Mononuclear cell (primary cell): ENCODE measurements around the gene FDXACB1. TPM values are rescaled to one million over a fixed set of nuclear protein-coding genes. Genes with fewer than 3 reads are reported as not detected.
A peak's percentile ranks its signal among the peaks of the same experiment; 100 is the strongest.
"Not testable (repeated sequence)": the region's sequence is repeated elsewhere in the genome, so short reads cannot be mapped to it uniquely, and the experiment has no call there.

Source experiments
- H3K27me3 ChIP-seq: 2 replicates; pipeline ENCODE4 v1.6.0; 2011; ENCODE audit warnings: low read length, control low read depth; ENCODE audit not compliant: insufficient read depth
- H3K4me1 ChIP-seq: 2 replicates; pipeline ENCODE4 v1.5.1; 2011; ENCODE audit warnings: mild to moderate bottlenecking, low read length, control low read depth; ENCODE audit not compliant: insufficient read depth
- H3K4me3 ChIP-seq: 2 replicates; pipeline ENCODE4 v1.5.1; 2011; ENCODE audit warnings: mild to moderate bottlenecking, low read length, moderate library complexity
- H3K9me3 ChIP-seq: 2 replicates; pipeline ENCODE4 v1.5.1; 2011; ENCODE audit warnings: low read depth, mild to moderate bottlenecking, control low read depth, low read length
- total RNA-seq: library from RNA; depleted of rRNA; stranded (reverse); fragments of >200 nt; gene quantifications from one replicate; pipeline ENCODE4 v1.2.3, GENCODE V29; 2012

FDXACB1 gene
- total RNA-seq, 1 donor: 2.0 TPM

DNA sequence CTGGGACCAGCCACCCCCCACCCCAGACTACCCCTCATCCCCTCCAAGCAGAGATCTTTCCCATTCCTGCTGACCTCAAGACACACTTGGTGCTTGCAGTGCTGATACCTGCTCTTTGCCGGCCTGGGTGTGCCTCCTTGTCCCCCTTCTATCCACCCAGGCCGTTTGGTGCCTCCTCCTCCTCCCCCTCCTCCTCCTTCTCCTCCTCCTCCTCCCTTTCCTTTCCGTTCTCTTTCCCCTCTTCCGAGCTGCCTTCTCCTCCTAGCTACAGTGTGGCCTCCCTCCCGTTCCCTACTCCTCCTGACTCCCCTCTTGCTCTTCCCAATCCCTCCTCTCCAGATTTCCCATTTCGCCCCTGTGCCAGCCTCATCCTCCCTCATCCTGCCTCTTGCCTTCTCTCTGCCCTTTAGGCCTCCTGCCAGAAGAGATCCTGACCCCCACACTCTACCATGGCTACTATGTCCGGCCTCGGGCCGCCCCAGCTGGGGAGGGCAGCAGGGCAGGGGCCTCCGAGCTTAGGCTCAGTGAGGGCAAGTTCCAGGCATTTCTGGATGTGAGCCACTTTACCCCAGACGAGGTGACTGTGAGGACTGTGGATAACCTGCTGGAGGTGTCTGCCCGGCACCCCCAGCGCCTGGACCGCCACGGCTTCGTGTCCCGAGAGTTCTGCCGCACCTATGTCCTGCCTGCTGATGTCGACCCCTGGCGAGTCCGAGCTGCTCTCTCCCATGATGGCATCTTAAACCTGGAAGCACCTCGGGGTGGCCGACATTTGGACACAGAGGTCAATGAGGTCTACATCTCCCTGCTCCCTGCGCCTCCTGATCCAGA lies 34.3 kb upstream of the FDXACB1 start:
- H3K9me3 ChIP-seq: no peaks in the 10 kb centered on the region
- H3K4me3 ChIP-seq: no peak overlapping the region
- H3K27me3 ChIP-seq: peaks cover 28% of the 10 kb centered on the region
- no peaks in the 10 kb centered on the region for H3K4me1 ChIP-seq

DNA sequence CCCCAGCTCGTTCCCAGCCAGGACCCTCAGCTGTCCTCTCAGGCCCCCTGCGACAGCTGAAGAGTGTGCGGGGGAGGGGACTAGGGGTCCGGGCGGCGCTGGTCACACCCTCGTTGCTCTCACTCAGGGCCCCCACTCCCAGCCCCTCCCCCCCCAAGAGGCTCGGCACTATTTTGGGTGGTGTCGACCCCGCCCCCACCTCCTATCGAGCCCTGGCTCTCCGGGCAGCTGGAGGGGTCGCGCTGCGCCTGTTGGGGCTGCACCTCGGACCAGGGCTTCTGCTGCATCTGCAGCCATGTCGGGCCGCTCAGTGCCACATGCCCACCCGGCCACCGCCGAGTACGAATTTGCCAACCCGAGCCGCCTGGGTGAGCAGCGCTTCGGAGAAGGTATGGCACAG lies 33.6 kb upstream of the FDXACB1 start, which contains the start of gene HSPB2:
HSPB2 (plus strand) TSS at position 200 of the 400 bp plus-strand sequence; CDS start at position 296, 96 bp downstream.
- no peaks in the 10 kb centered on the region for H3K4me1 ChIP-seq
- H3K4me3 ChIP-seq: no peak within 1 kb of the TSS
- H3K9me3 ChIP-seq: no peaks in the 10 kb centered on the region
- peaks cover 28% of the 10 kb centered on the region for H3K27me3 ChIP-seq

DNA sequence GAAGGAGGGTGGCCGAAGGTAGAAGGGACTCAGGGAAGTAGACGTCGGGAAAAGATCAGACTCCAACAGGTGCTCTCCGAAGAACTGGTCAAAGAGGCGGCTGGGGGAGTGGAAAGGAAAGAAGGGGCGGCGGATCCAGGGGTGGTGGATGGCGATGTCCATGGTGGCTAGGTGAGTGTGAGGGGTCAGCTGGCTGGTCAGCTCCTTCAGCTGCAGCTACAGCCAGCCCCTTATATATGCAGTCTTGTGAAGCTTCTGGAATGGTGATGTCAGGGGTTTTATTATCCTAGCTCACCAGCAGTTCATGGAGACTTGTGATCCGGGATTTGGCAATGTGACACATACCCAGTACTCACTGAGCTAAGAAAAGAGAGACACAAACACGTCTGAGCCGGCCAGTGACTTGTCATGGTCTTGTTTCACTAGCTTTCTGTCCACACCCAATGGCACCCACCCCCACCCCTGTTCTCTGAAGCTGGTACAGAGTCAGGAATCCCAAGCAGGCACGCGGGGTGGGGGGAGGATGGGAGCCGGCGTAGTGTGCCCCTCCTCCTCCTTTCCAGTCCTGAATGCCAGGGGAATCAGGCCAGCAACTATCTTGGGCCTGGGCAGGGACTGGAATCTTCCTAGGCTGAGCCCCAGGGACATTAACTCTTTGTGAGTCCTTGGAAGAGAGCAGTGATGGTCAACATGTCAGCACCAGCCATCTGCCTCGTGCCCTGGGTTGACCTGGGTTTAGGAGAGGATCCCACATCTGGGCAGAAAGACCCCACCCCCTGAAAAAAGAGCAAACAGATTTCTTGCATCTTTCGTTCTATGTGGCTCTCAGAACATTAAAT lies 32.8 kb upstream of the FDXACB1 start, which contains the start of gene CRYAB:
CRYAB (minus strand) TSS at position 208 of the 839 bp plus-strand sequence; CDS start at position 162, 46 bp downstream.
- no peak within 1 kb of the TSS for H3K4me3 ChIP-seq
- H3K27me3 ChIP-seq: peaks cover 28% of the 10 kb centered on the region
- no peaks in the 10 kb centered on the region for H3K9me3 ChIP-seq
- H3K4me1 ChIP-seq: no peaks in the 10 kb centered on the region

DNA sequence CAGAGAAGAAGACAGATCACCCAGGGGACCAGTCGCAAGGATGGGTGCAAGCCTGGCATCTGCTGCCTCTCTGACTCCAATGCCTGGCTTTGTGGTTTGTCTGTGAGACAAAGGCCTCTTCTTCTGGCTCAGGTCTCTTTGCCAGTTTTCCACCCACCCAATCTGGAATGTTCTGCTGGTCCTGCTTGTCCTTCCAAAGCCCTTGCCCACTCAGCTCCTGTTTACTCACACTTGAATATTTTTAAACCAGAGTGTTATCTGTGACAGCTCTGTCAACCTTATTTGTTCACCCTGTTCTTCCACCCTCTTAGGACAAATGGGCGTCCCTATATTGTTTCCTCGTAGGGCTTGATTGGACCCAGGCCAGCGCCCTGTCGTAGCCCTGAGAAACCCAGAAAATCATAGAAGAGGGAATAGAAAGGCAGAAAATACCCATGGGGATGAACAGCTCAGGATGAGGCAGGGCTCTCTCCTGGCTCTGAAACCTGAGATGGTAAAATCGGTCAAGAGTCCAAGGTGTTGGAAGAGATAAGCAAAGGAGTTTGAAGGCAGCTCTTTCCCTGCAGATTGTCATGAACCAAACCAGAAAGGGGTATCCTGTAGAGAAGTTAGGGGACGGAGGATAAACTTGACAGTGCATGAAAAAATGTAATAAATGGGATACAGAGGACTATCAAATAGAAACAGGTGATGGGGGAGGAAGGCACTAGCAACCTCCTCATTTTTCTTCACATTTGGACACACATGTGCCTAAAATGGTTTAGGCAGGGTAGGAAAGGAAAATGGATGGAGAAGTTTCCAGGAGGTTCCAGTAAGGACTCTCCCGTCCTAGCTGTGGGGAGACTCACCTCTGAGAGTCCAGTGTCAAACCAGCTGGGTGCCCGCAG lies 32.0 kb upstream of the FDXACB1 start:
- H3K9me3 ChIP-seq: no peaks in the 10 kb centered on the region
- H3K4me1 ChIP-seq: no peaks in the 10 kb centered on the region
- H3K4me3 ChIP-seq: no peak overlapping the region
- peaks cover 24% of the 10 kb centered on the region for H3K27me3 ChIP-seq

DNA sequence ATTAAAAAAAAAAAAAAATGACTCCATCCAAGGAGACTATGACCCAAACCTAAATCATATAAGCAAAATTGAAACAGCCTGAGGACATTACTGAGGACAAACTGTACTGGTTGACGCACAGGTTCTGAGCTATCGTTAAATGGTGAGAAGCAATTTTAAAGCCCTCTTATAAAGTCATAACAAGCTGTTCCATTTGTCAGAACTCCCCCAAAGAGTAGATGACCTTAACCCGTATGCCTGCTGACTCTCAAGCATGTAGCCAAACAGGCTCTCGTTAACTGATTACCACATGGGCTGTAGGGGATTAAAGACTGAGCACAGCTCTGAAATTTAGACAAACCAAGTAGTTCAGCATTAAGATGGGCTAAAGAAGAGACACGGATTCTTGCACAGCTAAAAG lies 30.4 kb upstream of the FDXACB1 start:
- Histone ChIP-seq H3K27me3 (peaks cover 21% of the 10 kb centered on the region), H3K9me3 (no peaks in the 10 kb centered on the region), H3K4me3 (no peak overlapping the region), H3K4me1 (no peaks in the 10 kb centered on the region)

DNA sequence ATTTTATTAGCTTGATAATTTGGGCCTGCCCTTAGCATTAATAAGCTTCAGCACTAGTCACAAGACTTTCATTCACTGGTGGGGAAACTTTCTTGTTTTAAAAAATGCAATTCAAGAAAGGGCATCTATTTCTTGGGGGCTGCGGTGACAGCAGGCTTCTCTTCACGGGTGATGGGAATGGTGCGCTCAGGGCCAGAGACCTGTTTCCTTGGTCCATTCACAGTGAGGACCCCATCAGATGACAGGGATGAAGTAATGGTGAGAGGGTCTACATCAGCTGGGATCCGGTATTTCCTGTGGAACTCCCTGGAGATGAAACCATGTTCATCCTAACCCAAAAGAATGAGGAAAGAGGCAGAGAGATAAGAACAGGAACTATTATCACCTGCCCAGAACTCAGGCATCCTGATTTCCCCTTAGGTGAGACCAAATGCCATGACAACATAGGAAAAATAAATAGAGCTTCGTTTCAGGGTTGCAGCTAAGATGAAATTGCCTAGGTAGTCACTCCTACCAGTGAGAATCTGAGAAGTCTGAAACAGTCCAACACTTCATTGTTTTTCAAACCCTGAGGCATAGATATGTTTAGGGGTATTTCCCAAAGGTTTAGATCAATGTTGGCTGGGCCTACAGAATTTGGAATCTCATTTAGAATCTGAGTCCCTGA lies 29.8 kb upstream of the FDXACB1 start:
- Histone ChIP-seq H3K27me3 (peaks cover 15% of the 10 kb centered on the region), H3K9me3 (no peaks in the 10 kb centered on the region), H3K4me3 (no peak overlapping the region), H3K4me1 (no peaks in the 10 kb centered on the region)

DNA sequence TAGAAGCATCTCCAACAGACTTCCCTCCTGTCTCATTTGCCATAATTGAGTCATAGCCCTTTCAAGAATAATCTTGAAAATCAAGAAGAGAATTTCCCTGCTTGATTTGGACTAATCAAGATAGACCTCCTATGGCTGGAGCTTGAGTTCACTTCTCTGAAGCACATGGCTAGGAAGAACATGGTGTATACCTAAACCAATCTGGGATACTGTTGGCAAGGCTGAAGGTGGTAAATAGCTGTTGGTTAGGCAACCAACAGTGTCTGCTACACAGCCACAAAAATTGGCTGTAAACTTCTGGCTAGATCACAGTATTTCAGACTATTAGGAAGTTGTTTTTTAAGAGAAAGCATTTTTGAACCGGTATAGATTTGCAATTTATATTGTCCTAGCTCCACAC lies 27.7 kb upstream of the FDXACB1 start:
- Histone ChIP-seq H3K4me1 (no peaks in the 10 kb centered on the region), H3K27me3 (peaks cover 1% of the 10 kb centered on the region), H3K4me3 (no peak overlapping the region), H3K9me3 (no peaks in the 10 kb centered on the region)

DNA sequence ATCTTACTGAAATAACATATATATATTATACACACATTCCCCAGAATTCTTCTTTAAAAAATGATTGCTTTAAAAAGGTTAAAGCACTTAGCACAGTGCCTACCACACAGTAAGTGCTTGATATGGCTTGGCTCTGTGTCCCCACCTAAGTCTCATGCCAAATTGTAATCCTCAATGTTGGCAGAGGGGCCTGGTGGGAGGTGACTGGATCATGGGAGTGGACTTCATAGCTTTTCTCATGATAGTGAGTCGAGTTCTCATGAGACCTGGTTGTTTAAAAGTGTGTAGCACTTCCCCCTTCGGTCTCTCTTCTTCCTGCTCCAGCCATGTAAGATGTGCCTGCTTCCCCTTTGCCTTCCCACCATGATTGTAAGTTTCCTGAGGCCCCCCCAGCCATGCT lies 26.4 kb upstream of the FDXACB1 start:
- H3K27me3 ChIP-seq: no peaks in the 10 kb centered on the region
- H3K4me3 ChIP-seq: no peak overlapping the region
- no peaks in the 10 kb centered on the region for H3K4me1 ChIP-seq
- no peaks in the 10 kb centered on the region for H3K9me3 ChIP-seq

DNA sequence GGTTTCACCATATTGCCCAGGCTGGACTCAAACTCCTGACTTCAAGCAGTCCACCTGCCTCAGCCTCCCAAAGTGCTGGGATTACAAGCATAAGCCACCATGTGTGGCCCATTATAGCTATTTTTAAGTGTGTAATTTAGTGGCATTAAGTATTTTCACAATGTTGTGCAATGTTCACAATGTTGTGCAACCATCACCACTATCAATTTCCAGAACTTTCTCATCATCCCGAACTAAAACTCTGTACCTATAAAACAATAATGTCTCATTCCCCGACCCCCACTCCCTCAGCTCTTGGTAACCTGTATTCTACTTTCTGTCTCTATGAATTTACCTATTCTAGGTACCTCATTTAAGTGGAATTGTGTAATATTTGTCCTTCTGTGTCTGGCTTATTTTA lies 7.9 kb upstream of the FDXACB1 start:
- H3K4me3 ChIP-seq: no peak overlapping the region
- no peaks in the 10 kb centered on the region for H3K9me3 ChIP-seq
- no peaks in the 10 kb centered on the region for H3K27me3 ChIP-seq
- H3K4me1 ChIP-seq: peaks cover 4% of the 10 kb centered on the region

DNA sequence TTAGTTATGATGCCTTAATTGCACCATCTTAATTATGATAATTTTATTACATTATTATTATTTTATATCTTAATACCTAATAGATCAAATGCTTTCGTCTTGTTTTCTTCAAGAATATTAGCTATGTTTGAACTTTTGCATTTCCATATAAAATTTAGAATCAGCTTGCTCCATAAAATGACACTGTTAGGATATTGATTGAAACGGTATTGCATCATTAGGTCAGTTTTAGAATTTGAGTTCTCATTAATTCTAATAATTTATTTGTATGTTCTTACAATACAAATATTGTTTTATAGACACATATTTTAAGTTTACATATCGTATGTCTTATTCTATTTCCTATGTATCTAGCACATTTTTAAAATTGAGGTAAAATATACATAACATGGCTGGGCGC lies 7.1 kb upstream of the FDXACB1 start:
- H3K9me3 ChIP-seq: no peaks in the 10 kb centered on the region
- H3K4me3 ChIP-seq: no peak overlapping the region
- H3K27me3 ChIP-seq: no peaks in the 10 kb centered on the region

DNA sequence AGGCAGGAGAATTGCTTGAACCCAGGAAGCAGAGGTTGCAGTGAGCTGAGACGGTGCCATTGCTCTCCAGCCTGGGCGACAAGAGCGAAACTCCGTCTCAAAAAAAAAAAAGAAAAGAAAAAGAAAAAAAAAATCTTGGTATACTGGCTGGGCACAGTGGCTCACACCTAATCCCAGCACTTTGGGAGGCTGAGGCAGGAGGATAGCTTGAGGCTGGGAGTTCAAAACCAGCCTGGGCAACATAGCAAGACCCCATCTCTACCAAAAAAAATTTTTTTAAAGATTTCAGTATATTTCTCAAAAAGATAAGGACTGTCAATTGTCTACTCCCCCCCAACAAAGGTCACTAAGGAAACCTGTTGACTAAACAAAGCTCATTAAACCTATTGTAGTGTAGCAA lies 6.1 kb upstream of the FDXACB1 start:
- not testable (repeated sequence) for H3K4me1 ChIP-seq

More for the DNA sequence above, 7.1 kb upstream of the FDXACB1 start:
- H3K4me1 ChIP-seq: peaks cover 5% of the 10 kb centered on the region

DNA sequence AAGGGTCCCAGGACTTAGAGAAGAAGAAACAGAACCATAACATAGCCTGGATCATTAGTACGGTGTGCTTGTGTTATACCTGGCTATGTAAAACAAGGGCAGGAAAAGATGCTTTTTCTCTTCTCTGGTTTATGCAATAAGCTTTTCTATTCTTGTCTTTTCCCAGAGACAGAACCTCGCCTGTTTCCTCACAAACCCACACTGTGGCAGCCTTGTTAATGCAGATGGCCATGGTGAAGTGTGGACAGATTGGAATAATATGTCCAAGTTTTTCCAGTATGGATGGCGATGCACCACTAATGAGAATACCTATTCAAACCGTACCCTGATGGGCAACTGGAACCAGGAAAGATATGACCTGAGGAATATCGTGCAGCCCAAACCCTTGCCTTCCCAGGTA lies 3.2 kb upstream of the FDXACB1 start:
- H3K9me3 ChIP-seq: no peaks in the 10 kb centered on the region
- no peaks in the 10 kb centered on the region for H3K27me3 ChIP-seq
- H3K4me3 ChIP-seq: no peak overlapping the region

More for the DNA sequence above, 6.1 kb upstream of the FDXACB1 start:
- H3K27me3 ChIP-seq, H3K9me3 ChIP-seq, H3K4me3 ChIP-seq: not testable (repeated sequence)

DNA sequence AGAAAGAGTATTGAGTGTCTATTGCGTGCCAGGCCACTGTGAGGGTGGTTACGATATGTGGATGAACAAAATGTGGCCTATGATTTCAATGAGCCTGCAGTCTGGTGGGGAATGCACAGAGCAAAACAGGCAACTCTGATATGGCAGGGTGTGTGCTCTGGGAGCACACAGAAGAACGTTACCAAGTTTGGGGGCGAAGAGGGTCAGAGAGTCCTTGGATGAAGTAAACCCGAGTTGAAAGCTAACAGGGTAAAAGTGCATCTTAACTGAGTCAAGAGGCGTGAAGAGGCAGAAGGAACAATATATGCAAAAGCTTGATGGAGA lies 634 bp upstream of the FDXACB1 start:
- Histone ChIP-seq H3K9me3 (no peaks in the 10 kb centered on the region), H3K4me1 (peaks cover 23% of the 10 kb centered on the region), H3K27me3 (no peaks in the 10 kb centered on the region), H3K4me3 (peak overlapping the region; percentile 66)

More for the DNA sequence above, 3.2 kb upstream of the FDXACB1 start:
- peaks cover 23% of the 10 kb centered on the region for H3K4me1 ChIP-seq

DNA sequence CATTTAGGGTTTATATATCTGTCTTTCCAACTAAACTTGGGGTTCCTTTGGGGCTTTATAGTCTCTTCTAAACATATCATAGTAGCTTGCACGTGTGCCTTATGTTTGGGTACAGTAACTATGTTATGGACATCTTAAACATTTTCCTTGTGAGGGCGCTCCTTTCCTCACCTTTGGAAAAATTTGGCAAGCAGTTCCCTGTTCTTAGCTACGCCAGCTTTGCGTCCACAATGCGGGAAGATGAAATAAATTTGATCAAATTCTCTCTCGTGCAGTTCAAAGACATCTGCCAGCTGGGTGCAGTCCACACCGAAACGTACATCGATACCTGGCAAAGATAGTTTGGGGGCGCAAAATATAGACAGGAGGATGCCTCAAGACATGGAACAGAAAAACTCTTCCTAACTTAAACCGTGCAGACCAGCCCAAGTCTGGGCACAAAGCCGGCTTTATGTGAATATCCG lies 548 bp downstream of the FDXACB1 start:
- Histone ChIP-seq H3K9me3 (no peaks in the 10 kb centered on the region), H3K4me3 (peak overlapping the region; percentile 66), H3K4me1 (peaks cover 23% of the 10 kb centered on the region), H3K27me3 (no peaks in the 10 kb centered on the region)
